SK-N-SH treated with all-trans-retinoic acid at 6 μM for 48 hours (cell line): ENCODE data around the gene DSC1.

Experiments used
- ARNTL ChIP-seq: fragments of 450-650 bp; formaldehyde crosslinking; IDR thresholded peaks from 2 replicates; pipeline ENCODE4 v1.5.0; 2020; ENCODE audit warnings: low read depth, mild to moderate bottlenecking, moderate library complexity, borderline replicate concordance
- PPARA ChIP-seq: fragments of 250-450 bp; sonication (Bioruptor Pico); IDR thresholded peaks from 2 replicates; pipeline ENCODE4 v1.5.0; 2020; ENCODE audit warnings: mild to moderate bottlenecking, borderline replicate concordance
- RARB ChIP-seq: fragments of 250-450 bp; sonication (Bioruptor Pico); IDR thresholded peaks from 2 replicates; pipeline ENCODE4 v1.8.0; 2021; ENCODE audit warnings: mild to moderate bottlenecking, moderate library complexity
- ZNF70 ChIP-seq: fragments of 450-650 bp; formaldehyde crosslinking; IDR thresholded peaks from 2 replicates; pipeline ENCODE4 v1.5.0; 2020; ENCODE audit warnings: mild to moderate bottlenecking, moderate library complexity
- TF ChIP-seq, protein P1 (sequence below): fragments of 250-450 bp; sonication (Bioruptor Pico); IDR thresholded peaks from 2 replicates; pipeline ENCODE4 v1.8.0; 2021; ENCODE audit warnings: low read depth, mild to moderate bottlenecking, moderate library complexity, borderline replicate concordance
- TF ChIP-seq, protein P2 (sequence below): fragments of 250-450 bp; sonication (Bioruptor Pico); IDR thresholded peaks from 2 replicates; pipeline ENCODE4 v1.5.1; 2021; ENCODE audit warnings: mild to moderate bottlenecking, moderate library complexity

DNA sequence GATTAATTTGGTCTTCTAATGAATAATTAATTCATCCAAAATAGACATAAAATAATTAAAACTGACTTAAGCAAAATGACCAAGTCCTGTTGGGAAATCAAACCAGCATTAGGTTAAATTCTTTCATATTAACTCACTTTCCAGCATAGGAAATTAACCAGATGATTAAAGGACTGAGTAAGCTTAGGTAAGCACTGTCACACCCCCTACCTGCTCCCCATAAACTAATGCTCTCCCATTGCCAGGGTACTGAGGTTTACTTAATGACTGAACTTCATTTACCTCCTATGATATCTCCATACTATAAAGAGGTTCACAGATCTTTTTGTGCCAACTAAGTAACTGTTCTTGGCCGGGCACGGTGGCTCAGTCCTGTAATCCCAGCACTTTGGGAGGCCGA lies 74.1 kb downstream of the DSC1 start:
- TF ChIP-seq, protein P1, sequence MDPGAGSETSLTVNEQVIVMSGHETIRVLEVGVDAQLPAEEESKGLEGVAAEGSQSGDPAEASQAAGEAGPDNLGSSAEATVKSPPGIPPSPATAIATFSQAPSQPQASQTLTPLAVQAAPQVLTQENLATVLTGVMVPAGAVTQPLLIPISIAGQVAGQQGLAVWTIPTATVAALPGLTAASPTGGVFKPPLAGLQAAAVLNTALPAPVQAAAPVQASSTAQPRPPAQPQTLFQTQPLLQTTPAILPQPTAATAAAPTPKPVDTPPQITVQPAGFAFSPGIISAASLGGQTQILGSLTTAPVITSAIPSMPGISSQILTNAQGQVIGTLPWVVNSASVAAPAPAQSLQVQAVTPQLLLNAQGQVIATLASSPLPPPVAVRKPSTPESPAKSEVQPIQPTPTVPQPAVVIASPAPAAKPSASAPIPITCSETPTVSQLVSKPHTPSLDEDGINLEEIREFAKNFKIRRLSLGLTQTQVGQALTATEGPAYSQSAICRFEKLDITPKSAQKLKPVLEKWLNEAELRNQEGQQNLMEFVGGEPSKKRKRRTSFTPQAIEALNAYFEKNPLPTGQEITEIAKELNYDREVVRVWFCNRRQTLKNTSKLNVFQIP (CRISPR knock-in tag) = no peak
- no peak for TF ChIP-seq ARNTL (CRISPR knock-in tag)
- TF ChIP-seq PPARA = no peak
- TF ChIP-seq ZNF70 = no peak
- TF ChIP-seq RARB (CRISPR knock-in tag) = no peak
- TF ChIP-seq, protein P2, sequence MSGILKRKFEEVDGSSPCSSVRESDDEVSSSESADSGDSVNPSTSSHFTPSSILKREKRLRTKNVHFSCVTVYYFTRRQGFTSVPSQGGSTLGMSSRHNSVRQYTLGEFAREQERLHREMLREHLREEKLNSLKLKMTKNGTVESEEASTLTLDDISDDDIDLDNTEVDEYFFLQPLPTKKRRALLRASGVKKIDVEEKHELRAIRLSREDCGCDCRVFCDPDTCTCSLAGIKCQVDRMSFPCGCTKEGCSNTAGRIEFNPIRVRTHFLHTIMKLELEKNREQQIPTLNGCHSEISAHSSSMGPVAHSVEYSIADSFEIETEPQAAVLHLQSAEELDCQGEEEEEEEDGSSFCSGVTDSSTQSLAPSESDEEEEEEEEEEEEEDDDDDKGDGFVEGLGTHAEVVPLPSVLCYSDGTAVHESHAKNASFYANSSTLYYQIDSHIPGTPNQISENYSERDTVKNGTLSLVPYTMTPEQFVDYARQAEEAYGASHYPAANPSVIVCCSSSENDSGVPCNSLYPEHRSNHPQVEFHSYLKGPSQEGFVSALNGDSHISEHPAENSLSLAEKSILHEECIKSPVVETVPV (CRISPR knock-in tag) = no peak
